HT-29 (cell line): ENCODE results near the gene RASA3. TPM values are rescaled to one million over a fixed set of nuclear protein-coding genes. Genes with fewer than 3 reads are reported as not detected.
A peak's percentile ranks its signal among the peaks of the same experiment; 100 is the strongest.
"Not testable (repeated sequence)": the region's sequence is repeated elsewhere in the genome, so short reads cannot be mapped to it uniquely, and the experiment has no call there.

ENCODE experiments used
- DNase-seq: peaks from one replicate; pipeline ENCODE4 v3.0.0-alpha.2; 2015; ENCODE audit warnings: low spot score
- total RNA-seq: library from RNA; depleted of rRNA; stranded (reverse); fragments of >200 nt; shearing (Covaris generic); gene quantifications from 2 replicates; pipeline ENCODE4 v1.2.3, GENCODE V29; 2014

Gene RASA3
- total RNA-seq, 1 experiment from 2014 or later: 25.1 TPM

GRCh38 chr13:114114006-114114640 lies 18.3 kb downstream of the RASA3 start:
- no peak for DNase-seq

GRCh38 chr13:114113395-114113794 lies 19.0 kb downstream of the RASA3 start:
- not testable (repeated sequence) for DNase-seq

- DNase-seq: no peak
Observed at GRCh38 chr13:114112826-114113322, 19.5 kb downstream of the RASA3 start.

- DNase-seq: no peak
Observed at GRCh38 chr13:114112231-114112825, 20.1 kb downstream of the RASA3 start.

GRCh38 chr13:114111577-114111976 lies 20.8 kb downstream of the RASA3 start:
- DNase-seq: no peak

GRCh38 chr13:114110830-114111189 lies 21.6 kb downstream of the RASA3 start:
- DNase-seq: not testable (repeated sequence)

- DNase-seq: peak; percentile 79
Observed at GRCh38 chr13:114110091-114110829, 22.2 kb downstream of the RASA3 start.

GRCh38 chr13:114109641-114110041 lies 22.8 kb downstream of the RASA3 start:
- DNase-seq: no peak

- DNase-seq: no peak
Observed at GRCh38 chr13:114108894-114109293, 23.5 kb downstream of the RASA3 start.

GRCh38 chr13:114108141-114108761 lies 24.2 kb downstream of the RASA3 start:
- DNase-seq: no peak

- no peak for DNase-seq
Observed at GRCh38 chr13:114107686-114108081, 24.7 kb downstream of the RASA3 start.

GRCh38 chr13:114106991-114107685 lies 25.3 kb downstream of the RASA3 start:
- no peak for DNase-seq

- no peak for DNase-seq
Observed at GRCh38 chr13:114106526-114106925, 25.9 kb downstream of the RASA3 start.

- no peak for DNase-seq
Observed at GRCh38 chr13:114105521-114106225, 26.8 kb downstream of the RASA3 start.

- DNase-seq: no peak
Observed at GRCh38 chr13:114104655-114105520, 27.5 kb downstream of the RASA3 start.

- DNase-seq: no peak
Observed at GRCh38 chr13:114103801-114104654, 28.4 kb downstream of the RASA3 start.

- DNase-seq: not testable (repeated sequence)
Observed at GRCh38 chr13:114103289-114103621, 29.2 kb downstream of the RASA3 start.

GRCh38 chr13:114102521-114103288 lies 29.7 kb downstream of the RASA3 start:
- no peak for DNase-seq
